Caco-2 (cell line): ENCODE results near the gene KCNK3. TPM values are rescaled to one million over a fixed set of nuclear protein-coding genes. Genes with fewer than 3 reads are reported as not detected.
"Not testable (repeated sequence)": the region's sequence is repeated elsewhere in the genome, so short reads cannot be mapped to it uniquely, and the experiment has no call there.

ENCODE experiments used
- BruUV-seq: library from RNA; stranded (reverse); fragments of 400-500 nt; replicated peaks from 2 replicates; lab custom pipeline; 2021; lab: Mats Ljungman, UMichigan
- CTCF ChIA-PET: fragments of 300-600 bp; sonication (Branson Sonifier 250); formaldehyde crosslinking; loops from one replicate; lab custom pipeline; 2022; ENCODE audit warnings: antibody characterized with exemption; lab: Charles Lee
- POLR2A ChIA-PET: fragments of 300-600 bp; sonication (Branson Sonifier 250); formaldehyde crosslinking; loops from one replicate; lab custom pipeline; 2022; ENCODE audit warnings: antibody characterized with exemption; lab: Charles Lee
- DNase-seq, 2 experiments: peaks; one replicate each; pipeline versions ENCODE4 v3.0.0 to v3.0.0-alpha.2; 2020 to 2022
- H3K27me3 ChIP-seq: replicated peaks from 2 replicates; pipeline ENCODE4 v1.6.0; 2011; ENCODE audit warnings: low read length; ENCODE audit not compliant: control insufficient read depth, insufficient read depth
- H3K36me3 ChIP-seq: 2 replicates; pipeline ENCODE4 v1.5.1; 2011; ENCODE audit warnings: low read length; ENCODE audit not compliant: control insufficient read depth, insufficient read depth
- H3K4me1 ChIP-seq: fragments of 250-450 bp; sonication (Bioruptor Pico); 2 replicates; pipeline ENCODE4 v1.5.1; 2020; ENCODE audit warnings: mild to moderate bottlenecking
- H3K4me3 ChIP-seq: 2 replicates; pipeline ENCODE4 v1.5.1; 2011; ENCODE audit warnings: low read depth, mild to moderate bottlenecking, control low read depth, low read length
- H3K9me3 ChIP-seq: fragments of 250-450 bp; sonication (Bioruptor Pico); 2 replicates; pipeline ENCODE4 v1.5.1; 2020; ENCODE audit warnings: mild to moderate bottlenecking, moderate library complexity
- H3K27ac Mint-ChIP-seq: one replicate; pipeline ENCODE4 v1.8.0; 2022; ENCODE audit warnings: mixed read lengths; ENCODE audit not compliant: unreplicated experiment
- H3K27me3 Mint-ChIP-seq: one replicate; pipeline ENCODE4 v1.8.0; 2022; ENCODE audit warnings: mixed read lengths; ENCODE audit not compliant: insufficient read depth, unreplicated experiment
- H3K36me3 Mint-ChIP-seq: one replicate; pipeline ENCODE4 v1.8.0; 2022; ENCODE audit warnings: mild to moderate bottlenecking, mixed read lengths; ENCODE audit not compliant: insufficient read depth, unreplicated experiment
- H3K4me1 Mint-ChIP-seq: one replicate; pipeline ENCODE4 v1.8.0; 2022; ENCODE audit warnings: low read depth, mixed read lengths; ENCODE audit not compliant: unreplicated experiment
- H3K4me3 Mint-ChIP-seq: one replicate; pipeline ENCODE4 v1.8.0; 2022; ENCODE audit warnings: mild to moderate bottlenecking, moderate library complexity, mixed read lengths; ENCODE audit not compliant: unreplicated experiment
- H3K9me3 Mint-ChIP-seq: one replicate; pipeline ENCODE4 v1.8.0; 2022; ENCODE audit warnings: mixed read lengths; ENCODE audit not compliant: unreplicated experiment
- intact Hi-C: fragments of 100-400 bp; cut with micrococcal nuclease; formaldehyde crosslinking; loops from one replicate; pipeline ENCODE4 v1.10.0; 2022; ENCODE audit not compliant: unreplicated experiment
- total RNA-seq: library from RNA; stranded (reverse); gene quantifications from 2 replicates; pipeline ENCODE4 v1.2.3, GENCODE V29; 2022
- TF ChIP-seq, protein P1 (sequence below), 2 experiments: fragments of 200-600 bp in 1 of 2; IDR thresholded peaks; 1 replicate in 1 of 2; 2 replicates in 1 of 2; pipeline versions ENCODE4 v1.5.1 to v1.8.0; 2011 to 2022; ENCODE audit warnings: antibody characterized with exemption in 1 of 2, control low read depth in 1 of 2, inconsistent platforms in 1 of 2, low read depth in 1 of 2, low read length in 1 of 2, mild to moderate bottlenecking in 1 of 2, moderate library complexity in 1 of 2; ENCODE audit not compliant: insufficient read depth in 1 of 2, severe bottlenecking in 1 of 2, unreplicated experiment in 1 of 2

The KCNK3 gene
- total RNA-seq, 1 experiment from 2014 or later = 0.36 TPM

DNA sequence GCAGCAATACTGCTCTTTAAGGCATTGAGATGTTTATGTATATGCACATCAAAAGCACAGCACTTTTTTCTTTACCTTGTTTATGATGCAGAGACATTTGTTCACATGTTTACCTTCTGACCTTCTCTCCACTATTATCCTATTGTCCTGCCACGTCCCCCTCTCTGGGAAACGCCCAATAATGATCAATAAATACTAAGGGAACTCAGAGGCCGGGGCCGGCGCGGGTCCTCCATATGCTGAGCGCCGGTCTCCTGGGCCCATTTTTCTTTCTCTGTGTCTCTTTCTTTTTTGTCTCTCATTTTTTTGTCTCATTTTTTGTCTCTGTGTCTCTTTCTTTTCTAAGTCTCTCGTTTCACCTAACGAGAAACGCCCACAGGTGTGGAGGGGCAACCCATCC is 57.9 kb downstream of the KCNK3 start:
- H3K4me3 ChIP-seq, DNase-seq, H3K36me3 Mint-ChIP-seq, CTCF ChIA-PET, H3K27me3 Mint-ChIP-seq, H3K36me3 ChIP-seq, POLR2A ChIA-PET, H3K9me3 Mint-ChIP-seq, H3K27me3 ChIP-seq: not testable (repeated sequence)
- Histone ChIP-seq H3K4me1 (peaks cover 28% of the 10 kb centered on the region), H3K9me3 (peaks cover 11% of the 10 kb centered on the region)
- Mint-ChIP-seq H3K4me3 (peak overlapping the region; percentile 64), H3K27ac (peak overlapping the region; percentile 97), H3K4me1 (peaks cover 19% of the 10 kb centered on the region)
- intact Hi-C loops = loop anchor here (1.0 kb wide), 1 partner anchor 8 kb away; no protein-coding TSS in a partner anchor
- BruUV-seq = TSS peak; percentile 87

DNA sequence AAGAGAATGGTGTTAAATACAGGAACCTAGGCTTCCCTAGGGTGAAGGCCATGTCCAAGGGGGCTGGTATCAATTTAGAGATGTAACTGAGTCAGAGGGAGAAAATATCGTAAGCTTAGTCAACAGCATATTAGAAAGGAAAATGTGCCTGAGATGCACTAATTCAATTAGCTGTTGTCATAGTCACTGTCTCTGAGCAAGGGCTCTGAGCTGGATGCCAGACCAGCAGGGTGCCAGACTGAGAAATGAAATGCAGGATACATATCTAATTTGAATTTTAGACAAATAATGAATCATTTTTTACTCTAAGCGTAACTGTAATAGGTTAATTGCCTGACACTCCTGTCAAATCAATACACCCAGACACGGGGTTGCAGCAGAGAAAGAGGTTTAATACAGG is 60.1 kb downstream of the KCNK3 start:
- peaks cover 45% of the 10 kb centered on the region for H3K4me1 ChIP-seq
- ChIA-PET CTCF (interaction anchor here (1.0 kb wide), 1 partner anchor 146 kb away, joined by 3 read pairs; no protein-coding TSS in a partner anchor), POLR2A (no interaction called here)
- Mint-ChIP-seq H3K9me3 (peaks cover 9% of the 10 kb centered on the region), H3K27ac (no peak overlapping the region), H3K4me3 (no peak overlapping the region), H3K36me3 (no peaks in the 10 kb centered on the region), H3K27me3 (no peaks in the 10 kb centered on the region), H3K4me1 (peaks cover 19% of the 10 kb centered on the region)
- H3K27me3 ChIP-seq = no peaks in the 10 kb centered on the region
- peaks cover 11% of the 10 kb centered on the region for H3K9me3 ChIP-seq
- TF ChIP-seq, protein P1, sequence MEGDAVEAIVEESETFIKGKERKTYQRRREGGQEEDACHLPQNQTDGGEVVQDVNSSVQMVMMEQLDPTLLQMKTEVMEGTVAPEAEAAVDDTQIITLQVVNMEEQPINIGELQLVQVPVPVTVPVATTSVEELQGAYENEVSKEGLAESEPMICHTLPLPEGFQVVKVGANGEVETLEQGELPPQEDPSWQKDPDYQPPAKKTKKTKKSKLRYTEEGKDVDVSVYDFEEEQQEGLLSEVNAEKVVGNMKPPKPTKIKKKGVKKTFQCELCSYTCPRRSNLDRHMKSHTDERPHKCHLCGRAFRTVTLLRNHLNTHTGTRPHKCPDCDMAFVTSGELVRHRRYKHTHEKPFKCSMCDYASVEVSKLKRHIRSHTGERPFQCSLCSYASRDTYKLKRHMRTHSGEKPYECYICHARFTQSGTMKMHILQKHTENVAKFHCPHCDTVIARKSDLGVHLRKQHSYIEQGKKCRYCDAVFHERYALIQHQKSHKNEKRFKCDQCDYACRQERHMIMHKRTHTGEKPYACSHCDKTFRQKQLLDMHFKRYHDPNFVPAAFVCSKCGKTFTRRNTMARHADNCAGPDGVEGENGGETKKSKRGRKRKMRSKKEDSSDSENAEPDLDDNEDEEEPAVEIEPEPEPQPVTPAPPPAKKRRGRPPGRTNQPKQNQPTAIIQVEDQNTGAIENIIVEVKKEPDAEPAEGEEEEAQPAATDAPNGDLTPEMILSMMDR (IDR thresholded peaks at IDR 0.05; ENCODE audit: insufficient read depth in 1 of 2, low read depth in 1 of 2, low read length in 1 of 2, severe bottlenecking in 1 of 2, unreplicated experiment in 1 of 2) = no peak
- H3K4me3 ChIP-seq = no peak overlapping the region
- no peak for DNase-seq
- intact Hi-C loops = no loop called here
- BruUV-seq = no TSS peak
- no peaks in the 10 kb centered on the region for H3K36me3 ChIP-seq

DNA sequence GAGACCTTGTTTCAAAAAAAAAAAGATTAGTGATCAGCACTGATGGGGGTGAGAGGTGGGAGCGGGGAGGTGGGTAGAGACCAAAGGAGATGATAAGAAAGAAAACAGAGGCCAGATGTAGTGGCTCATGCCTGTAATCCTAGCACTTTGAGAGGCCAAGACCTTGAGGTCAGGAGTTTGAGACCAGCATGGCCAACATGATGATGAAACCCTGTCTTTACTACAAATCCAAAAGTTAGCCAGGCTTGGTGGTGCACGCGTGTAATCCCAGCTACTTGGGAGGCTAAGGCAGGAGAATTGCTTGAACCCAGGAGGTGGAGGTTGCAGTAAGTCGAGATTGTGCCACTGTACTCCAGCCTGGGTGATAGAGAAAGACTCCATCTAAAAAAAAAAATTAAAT is 62.0 kb downstream of the KCNK3 start:
- H3K36me3 Mint-ChIP-seq = peaks cover 18% of the 10 kb centered on the region
- BruUV-seq = no TSS peak
- peaks cover 9% of the 10 kb centered on the region for H3K9me3 Mint-ChIP-seq
- H3K27me3 Mint-ChIP-seq = no peaks in the 10 kb centered on the region
- TF ChIP-seq, protein P1 (IDR thresholded peaks at IDR 0.05; ENCODE audit: insufficient read depth in 1 of 2, low read depth in 1 of 2, low read length in 1 of 2, severe bottlenecking in 1 of 2, unreplicated experiment in 1 of 2) = no peak
- intact Hi-C loops = no loop called here
- Histone ChIP-seq H3K9me3 (peaks cover 11% of the 10 kb centered on the region), H3K36me3 (no peaks in the 10 kb centered on the region), H3K4me3 (no peak overlapping the region), H3K27me3 (no peaks in the 10 kb centered on the region), H3K4me1 (peaks cover 56% of the 10 kb centered on the region)
- H3K4me3 Mint-ChIP-seq = no peak overlapping the region
- peaks cover 32% of the 10 kb centered on the region for H3K4me1 Mint-ChIP-seq
- ChIA-PET CTCF (interaction anchor here (0.6 kb wide), 1 partner anchor 146 kb away, joined by 6 read pairs; no protein-coding TSS in a partner anchor), POLR2A (no interaction called here)
- no peak for DNase-seq
- peak overlapping the region; percentile 64 for H3K27ac Mint-ChIP-seq
